Retina (tissue), 1 donor: ENCODE data around the gene ZNF444.
"Not testable (repeated sequence)": the region's sequence is repeated elsewhere in the genome, so short reads cannot be mapped to it uniquely, and the experiment has no call there.

Source experiments
- DNase-seq: peaks from one replicate; pipeline ENCODE4 v3.0.0-alpha.2; 2016

Gene ZNF444

DNA sequence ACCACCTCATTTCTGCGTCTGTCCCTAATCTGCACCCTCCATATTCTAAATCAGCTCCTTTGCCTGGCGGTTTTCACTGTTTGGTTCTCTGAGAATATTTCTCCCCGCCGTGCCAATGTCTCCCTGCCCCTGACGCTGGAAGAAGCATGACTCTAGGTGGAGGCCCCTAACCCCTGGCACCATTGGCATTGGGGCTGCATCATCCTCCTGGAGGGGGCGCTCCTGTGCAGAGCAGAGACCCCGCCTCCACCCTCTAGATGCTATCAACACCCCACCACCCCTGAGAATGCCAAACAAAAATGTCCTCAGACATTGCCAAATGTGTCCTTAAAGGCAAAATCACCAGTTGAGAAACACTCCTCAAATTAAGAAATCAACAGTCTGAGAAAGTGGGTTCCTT, 50.0 kb downstream of the ZNF444 start:
- no peak for DNase-seq

GRCh38 chr19:56191711-56192110, 50.6 kb downstream of the ZNF444 start:
- no peak for DNase-seq

DNA sequence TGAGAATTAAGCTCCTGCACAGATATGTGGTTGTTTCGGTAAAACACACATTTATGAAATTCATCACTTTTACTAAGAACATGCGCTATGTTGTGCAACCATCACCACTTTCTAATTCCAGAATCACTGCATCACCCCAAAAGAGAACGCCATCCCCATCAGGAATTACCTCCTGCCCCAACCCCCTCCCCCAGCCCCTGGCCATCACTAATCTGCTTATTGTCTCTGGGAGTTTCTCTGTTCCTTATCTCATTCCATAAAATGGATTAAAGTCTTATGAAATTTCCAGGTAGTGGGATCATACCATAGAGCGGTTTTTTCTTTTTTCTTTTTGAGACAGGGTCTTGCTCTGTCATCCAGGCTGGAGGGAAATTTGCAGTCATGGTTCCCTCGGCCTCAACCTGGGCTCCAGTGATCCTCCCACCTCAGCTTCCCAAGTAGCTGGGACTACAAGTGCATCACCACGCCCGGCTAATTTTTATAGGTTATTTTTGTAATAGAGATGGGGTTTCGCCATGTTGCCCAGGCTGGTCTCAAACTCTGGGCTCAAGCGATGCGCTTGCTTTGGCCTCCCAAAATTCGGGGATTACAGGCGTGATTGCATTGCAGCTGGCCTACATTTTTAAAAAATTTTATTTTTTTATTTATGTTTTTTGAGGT, 53.0 kb downstream of the ZNF444 start:
- DNase-seq, result no peak

GRCh38 chr19:56197646-56198045, 56.6 kb downstream of the ZNF444 start, which contains the start of gene ZSCAN5B:
Gene ZSCAN5B (minus strand): TSS chr19:56197783. CDS start chr19:56193052, 4,731 bp downstream.
- DNase-seq, result not testable (repeated sequence)

DNA sequence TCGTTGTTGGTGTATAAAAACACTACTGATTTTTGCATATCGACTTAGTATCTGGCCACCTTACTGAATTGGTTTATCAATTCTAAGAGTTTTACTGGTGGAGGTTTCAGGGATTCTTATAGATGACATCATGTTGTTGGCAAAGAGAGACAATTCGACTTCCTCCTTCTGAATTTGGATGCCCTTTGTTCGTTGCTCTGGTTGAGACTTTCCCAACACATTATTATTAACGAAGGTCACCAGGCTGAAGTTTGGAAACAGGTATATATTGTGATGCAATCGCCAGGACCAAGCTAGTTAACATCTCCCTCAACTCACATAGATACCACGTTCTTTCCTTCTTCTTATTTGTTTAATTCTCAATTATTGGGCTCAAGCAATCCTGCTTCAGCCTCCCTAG, 58.6 kb downstream of the ZNF444 start:
- DNase-seq, result no peak

DNA sequence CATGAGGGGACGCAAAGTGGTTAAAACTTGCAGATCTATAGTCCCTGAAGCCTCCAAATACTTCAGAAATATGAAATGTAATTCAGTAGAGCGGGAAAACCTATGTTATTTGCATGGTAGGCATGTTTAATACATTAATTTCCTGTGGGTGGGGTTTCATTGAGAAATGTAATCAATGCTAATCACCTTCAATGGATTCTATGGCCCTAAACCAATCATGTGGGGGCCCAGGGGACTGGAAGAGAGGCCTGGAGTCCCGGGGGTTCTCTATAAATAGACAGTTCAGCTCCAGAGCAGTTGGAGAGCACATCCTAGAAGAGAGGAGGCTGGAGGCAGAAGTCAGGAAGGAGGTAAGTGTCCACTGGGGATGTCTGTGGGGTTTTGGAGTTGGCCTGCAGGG, 60.9 kb downstream of the ZNF444 start, which contains the start of gene ZSCAN5C:
ZSCAN5C (plus strand) TSS at position 301 of the 400 bp plus-strand sequence. CDS start 3,641 bp downstream, outside the sequence.
- DNase-seq, result no peak

DNA sequence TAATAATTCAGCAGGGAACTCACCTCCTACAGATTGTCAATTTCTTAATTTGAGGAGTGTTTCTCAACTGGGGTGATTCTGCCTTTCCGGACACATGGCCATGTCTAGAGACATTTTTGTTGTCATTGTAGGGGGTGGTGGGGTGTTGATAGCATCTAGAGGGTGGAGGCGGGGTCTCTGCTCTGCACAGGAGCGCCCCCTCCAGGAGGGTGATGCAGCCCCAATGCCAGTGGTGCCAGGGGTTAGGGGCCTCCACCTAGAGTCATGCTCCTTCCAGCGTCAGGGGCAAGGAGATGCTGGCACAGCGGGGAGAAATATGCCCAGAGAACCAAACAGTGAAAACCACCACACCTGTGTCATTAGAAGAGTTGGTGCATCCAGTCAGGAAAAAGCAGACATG, 66.5 kb downstream of the ZNF444 start:
- DNase-seq, result not testable (repeated sequence)

- no peak for DNase-seq
Observed at GRCh38 chr19:56209091-56209490, 68.0 kb downstream of the ZNF444 start.

DNA sequence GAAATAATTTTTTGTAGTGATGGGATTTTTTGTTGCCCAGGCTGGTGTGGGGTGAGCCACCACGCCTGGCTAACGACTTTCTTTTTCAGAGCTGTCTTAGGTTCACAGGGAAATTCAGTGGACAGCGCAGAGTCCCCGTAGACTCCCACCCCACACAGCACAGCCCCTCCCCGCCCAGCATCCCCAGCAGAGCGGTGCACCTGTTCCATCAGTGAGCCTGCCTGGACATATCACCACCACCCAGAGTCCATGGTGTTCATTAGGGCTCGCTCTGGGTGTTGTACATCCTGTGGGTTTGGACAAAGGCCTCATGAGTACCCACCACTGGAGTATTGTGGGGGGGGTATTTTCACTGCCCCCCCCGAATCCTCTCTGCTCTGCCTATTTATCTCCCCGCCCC, 68.9 kb downstream of the ZNF444 start:
- DNase-seq, result not testable (repeated sequence)
